ENCODE measurements around the gene ABCF2. TPM values are rescaled to one million over a fixed set of nuclear protein-coding genes. Genes with fewer than 3 reads are reported as not detected.

Gene ABCF2
- total RNA-seq, 2 donors from 2014 or later, result 25.6 to 38.3 TPM

- no peaks in the 10 kb centered on the region for H3K4me1 ChIP-seq
- H3K9me3 ChIP-seq, result no peaks in the 10 kb centered on the region
- peaks cover 14% of the 10 kb centered on the region for H3K36me3 ChIP-seq
- TF ChIP-seq, protein P1, sequence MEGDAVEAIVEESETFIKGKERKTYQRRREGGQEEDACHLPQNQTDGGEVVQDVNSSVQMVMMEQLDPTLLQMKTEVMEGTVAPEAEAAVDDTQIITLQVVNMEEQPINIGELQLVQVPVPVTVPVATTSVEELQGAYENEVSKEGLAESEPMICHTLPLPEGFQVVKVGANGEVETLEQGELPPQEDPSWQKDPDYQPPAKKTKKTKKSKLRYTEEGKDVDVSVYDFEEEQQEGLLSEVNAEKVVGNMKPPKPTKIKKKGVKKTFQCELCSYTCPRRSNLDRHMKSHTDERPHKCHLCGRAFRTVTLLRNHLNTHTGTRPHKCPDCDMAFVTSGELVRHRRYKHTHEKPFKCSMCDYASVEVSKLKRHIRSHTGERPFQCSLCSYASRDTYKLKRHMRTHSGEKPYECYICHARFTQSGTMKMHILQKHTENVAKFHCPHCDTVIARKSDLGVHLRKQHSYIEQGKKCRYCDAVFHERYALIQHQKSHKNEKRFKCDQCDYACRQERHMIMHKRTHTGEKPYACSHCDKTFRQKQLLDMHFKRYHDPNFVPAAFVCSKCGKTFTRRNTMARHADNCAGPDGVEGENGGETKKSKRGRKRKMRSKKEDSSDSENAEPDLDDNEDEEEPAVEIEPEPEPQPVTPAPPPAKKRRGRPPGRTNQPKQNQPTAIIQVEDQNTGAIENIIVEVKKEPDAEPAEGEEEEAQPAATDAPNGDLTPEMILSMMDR (IDR thresholded peaks at IDR 0.05), result no peak
- no peak overlapping the region for H3K27ac ChIP-seq
- no peak overlapping the region for H3K9ac ChIP-seq (ENCODE audit: low read depth in 2 of 2, low read length in 2 of 2)
- intact Hi-C loops (cut with DNase I), result no loop called here
- no peak for DNase-seq
- H3K27me3 ChIP-seq, result no peaks in the 10 kb centered on the region
- H3K4me3 ChIP-seq, result no peak overlapping the region
Observed at GRCh38 chr7:151213826-151214225, 13.2 kb downstream of the ABCF2 start.

- Histone ChIP-seq H3K9ac (ENCODE audit: low read depth in 2 of 2, low read length in 2 of 2) (no peak overlapping the region), H3K36me3 (peaks cover 14% of the 10 kb centered on the region), H3K27me3 (no peaks in the 10 kb centered on the region), H3K27ac (no peak overlapping the region), H3K4me1 (no peaks in the 10 kb centered on the region), H3K9me3 (no peaks in the 10 kb centered on the region), H3K4me3 (no peak overlapping the region)
- TF ChIP-seq, protein P1 (IDR thresholded peaks at IDR 0.05), result no peak
- no peak for DNase-seq
- intact Hi-C loops (cut with DNase I), result no loop called here
Observed at GRCh38 chr7:151212626-151213025, 14.4 kb downstream of the ABCF2 start.

- Histone ChIP-seq H3K9me3 (no peaks in the 10 kb centered on the region), H3K36me3 (peaks cover 9% of the 10 kb centered on the region), H3K4me1 (no peaks in the 10 kb centered on the region), H3K27me3 (no peaks in the 10 kb centered on the region), H3K4me3 (no peak overlapping the region), H3K9ac (ENCODE audit: low read depth in 2 of 2, low read length in 2 of 2) (no peak overlapping the region), H3K27ac (no peak overlapping the region)
- DNase-seq, result no peak
- intact Hi-C loops (cut with DNase I), result no loop called here
- TF ChIP-seq, protein P1 (IDR thresholded peaks at IDR 0.05), result no peak
Observed at GRCh38 chr7:151211155-151211772, 15.7 kb downstream of the ABCF2 start.

GRCh38 chr7:151210087-151210854 lies 16.7 kb downstream of the ABCF2 start, which contains the start of gene H2BK1:
TSS of gene H2BK1 (minus strand) at chr7:151210488. CDS start at chr7:151210318, 170 bp downstream.
- no peak within 1 kb of the TSS for H3K27ac ChIP-seq
- H3K4me1 ChIP-seq, result no peaks in the 10 kb centered on the region
- no peak for DNase-seq
- H3K36me3 ChIP-seq, result peaks cover under 1% of the 10 kb centered on the region
- TF ChIP-seq, protein P1 (IDR thresholded peaks at IDR 0.05), result no peak
- no peak within 1 kb of the TSS for H3K9ac ChIP-seq (ENCODE audit: low read depth in 2 of 2, low read length in 2 of 2)
- no peaks in the 10 kb centered on the region for H3K27me3 ChIP-seq
- H3K4me3 ChIP-seq, result no peak within 1 kb of the TSS
- intact Hi-C loops (cut with DNase I), result no loop called here
- H3K9me3 ChIP-seq, result no peaks in the 10 kb centered on the region

GRCh38 chr7:151209588-151209987 lies 17.4 kb downstream of the ABCF2 start:
- Histone ChIP-seq H3K27ac (no peak overlapping the region), H3K9ac (ENCODE audit: low read depth in 2 of 2, low read length in 2 of 2) (no peak overlapping the region), H3K36me3 (no peaks in the 10 kb centered on the region), H3K4me3 (no peak overlapping the region), H3K4me1 (no peaks in the 10 kb centered on the region), H3K27me3 (no peaks in the 10 kb centered on the region), H3K9me3 (no peaks in the 10 kb centered on the region)
- intact Hi-C loops (cut with DNase I), result no loop called here
- no peak for DNase-seq
- TF ChIP-seq, protein P1 (IDR thresholded peaks at IDR 0.05), result no peak
